T-helper 2 cell treated with Interferon-gamma antibody and Interleukin-4, amounts not matched to agents 100 ng/mL and 5 ng/mL, for 36 hours (primary cell): Measurements from ENCODE around the gene VGLL4. TPM values are rescaled to one million over a fixed set of nuclear protein-coding genes. Genes with fewer than 3 reads are reported as not detected.

Experiments
- intact Hi-C: fragments of 100-400 bp; cut with micrococcal nuclease; formaldehyde crosslinking; loops from one replicate; pipeline ENCODE4 v1.15.1; 2023
- total RNA-seq: library from RNA; stranded (reverse); gene quantifications from 2 replicates; pipeline ENCODE4 v1.2.3, GENCODE V29; 2022

The VGLL4 gene
- total RNA-seq, 1 donor from 2014 or later: 46.7 TPM

DNA sequence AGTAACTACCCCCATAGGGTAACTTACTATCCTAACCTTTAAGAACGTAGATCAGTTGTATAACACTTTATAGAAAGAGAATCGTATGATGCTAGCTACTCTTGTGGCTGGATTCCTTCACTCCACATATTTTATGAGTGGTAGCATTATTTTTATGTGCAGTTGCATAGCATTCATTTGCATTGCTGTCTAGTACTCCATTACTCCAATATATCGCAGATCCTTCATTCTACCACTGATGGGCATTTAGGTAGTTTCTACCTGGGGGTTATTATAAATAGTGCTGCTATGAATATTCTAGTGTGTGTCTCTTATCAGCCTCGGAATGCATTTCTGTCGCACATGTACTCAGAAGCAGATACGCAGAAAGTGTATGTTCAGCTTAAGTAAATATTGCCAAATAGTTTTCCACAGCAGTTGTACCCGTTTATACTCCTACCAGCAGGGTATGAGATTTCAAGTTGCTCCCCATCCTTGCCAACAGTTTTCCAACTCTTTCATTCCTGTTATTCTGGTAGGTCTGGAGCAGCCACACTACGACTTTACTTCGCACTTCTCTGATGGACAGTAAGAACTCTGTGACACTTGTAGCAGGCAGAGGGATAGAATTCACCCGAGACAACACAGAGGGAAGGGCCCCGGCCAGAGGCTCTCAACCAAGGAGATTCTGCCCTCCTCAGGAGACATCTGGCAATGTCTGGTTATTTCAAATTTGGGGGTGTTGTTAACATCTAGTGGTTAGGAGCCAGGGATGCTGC is 9.8 kb upstream of the VGLL4 start:
- intact Hi-C loops: loop anchor here (5.0 kb wide), 1 partner anchor 591 kb away; no protein-coding TSS in a partner anchor

DNA sequence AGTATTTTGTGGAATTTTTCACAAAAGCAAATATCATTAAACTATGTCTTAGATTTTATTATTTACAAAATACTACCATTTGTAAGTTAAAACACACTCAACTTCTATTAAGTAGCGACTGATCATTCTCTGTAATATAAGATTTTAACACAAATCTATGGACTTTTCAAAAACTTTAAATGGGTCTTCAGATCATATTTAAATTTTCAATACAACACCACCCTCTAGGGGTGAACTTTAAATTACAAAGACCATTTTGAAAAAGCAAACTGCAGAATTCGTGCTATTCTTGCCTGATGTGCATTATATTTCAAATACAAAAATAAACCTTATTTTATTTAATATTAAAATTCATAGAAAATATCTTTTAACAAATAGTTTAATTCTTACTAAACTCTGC is 8.2 kb upstream of the VGLL4 start:
- intact Hi-C loops: loop anchor here (1.0 to 5.0 kb wide), 3 partner anchors 273 to 590 kb away; no protein-coding TSS in a partner anchor

DNA sequence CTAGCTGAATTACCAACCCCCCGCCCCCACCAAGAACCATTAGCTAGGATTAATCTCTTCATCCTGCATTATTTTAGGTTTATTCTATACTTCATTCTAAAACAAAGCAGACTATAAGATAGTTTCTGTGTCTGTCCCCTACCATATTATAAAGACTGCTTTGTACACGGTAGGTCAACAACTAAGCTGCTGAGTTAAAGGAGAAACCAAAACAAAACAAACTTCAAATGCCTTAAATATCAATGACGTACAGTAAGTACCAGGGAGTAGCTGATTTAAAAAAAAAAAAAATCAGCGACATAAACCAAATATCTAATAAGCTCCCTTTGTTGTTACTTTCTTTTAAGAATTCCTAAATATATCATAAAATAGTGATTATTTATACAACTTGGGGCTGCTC is 7.8 kb upstream of the VGLL4 start:
- intact Hi-C loops: loop anchor here (5.0 kb wide), 1 partner anchor 589 kb away; no protein-coding TSS in a partner anchor

DNA sequence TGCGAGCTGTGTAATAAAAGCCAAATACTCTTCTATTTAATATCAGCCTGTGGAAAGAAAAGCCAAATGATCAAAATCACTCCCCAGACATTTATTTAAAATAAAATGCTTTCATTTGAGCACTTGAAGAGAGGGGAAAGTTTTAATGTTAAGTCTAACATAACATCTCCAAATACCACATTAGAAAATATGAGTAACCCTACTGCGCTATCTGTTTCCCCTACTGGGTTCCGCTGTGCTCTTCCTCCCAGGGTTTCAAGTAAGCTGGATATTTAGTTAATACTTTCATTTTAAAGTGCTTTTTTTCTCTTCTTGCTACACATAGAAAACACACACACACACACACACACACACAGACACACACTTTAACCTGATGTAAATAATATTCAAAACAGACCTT is 6.7 kb upstream of the VGLL4 start:
- intact Hi-C loops: loop anchor here (5.0 kb wide), 1 partner anchor 588 kb away; no protein-coding TSS in a partner anchor

DNA sequence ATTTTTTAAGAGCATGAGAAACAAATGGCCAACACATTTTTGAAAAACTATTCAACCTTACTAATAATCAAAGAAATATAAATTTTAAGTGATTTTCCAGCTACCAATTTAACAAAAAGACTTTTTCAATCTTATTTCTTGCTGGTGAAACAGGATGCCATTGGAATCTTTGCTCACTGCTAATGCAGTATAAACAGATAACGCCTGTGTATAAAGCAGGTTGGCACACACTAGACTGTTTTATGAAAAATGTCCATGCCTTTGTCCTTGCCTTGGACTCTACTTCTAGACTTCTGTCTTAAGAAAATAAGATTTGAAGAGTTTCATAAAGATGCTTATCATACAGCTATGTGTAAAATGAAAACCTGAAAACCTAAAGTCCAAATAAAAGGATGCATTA is 5.0 kb upstream of the VGLL4 start:
- intact Hi-C loops: no loop called here

DNA sequence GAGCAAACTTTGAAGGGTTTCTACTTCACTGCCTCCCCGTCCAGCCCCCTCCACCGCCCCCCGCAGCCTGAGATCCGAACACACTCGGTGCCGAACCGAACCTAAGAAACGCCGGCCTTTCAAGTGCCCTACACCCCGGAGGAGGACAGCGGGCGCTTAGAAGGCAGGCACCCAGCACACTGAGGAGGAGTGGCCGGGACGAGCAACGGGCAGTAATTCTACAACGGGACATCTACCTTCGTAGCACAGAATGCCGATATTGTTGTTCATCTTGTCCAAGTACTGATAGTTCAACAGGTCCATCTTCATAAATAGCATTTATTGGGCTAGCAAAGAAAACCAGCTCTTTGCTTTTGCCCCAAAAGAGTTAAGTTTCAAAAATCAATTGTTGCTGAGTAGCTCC is 513 bp downstream of the VGLL4 start:
- intact Hi-C loops: loop anchor here (5.0 kb wide), 6 partner anchors 61 to 351 kb away; partner anchors contain the start of gene TAMM41

DNA sequence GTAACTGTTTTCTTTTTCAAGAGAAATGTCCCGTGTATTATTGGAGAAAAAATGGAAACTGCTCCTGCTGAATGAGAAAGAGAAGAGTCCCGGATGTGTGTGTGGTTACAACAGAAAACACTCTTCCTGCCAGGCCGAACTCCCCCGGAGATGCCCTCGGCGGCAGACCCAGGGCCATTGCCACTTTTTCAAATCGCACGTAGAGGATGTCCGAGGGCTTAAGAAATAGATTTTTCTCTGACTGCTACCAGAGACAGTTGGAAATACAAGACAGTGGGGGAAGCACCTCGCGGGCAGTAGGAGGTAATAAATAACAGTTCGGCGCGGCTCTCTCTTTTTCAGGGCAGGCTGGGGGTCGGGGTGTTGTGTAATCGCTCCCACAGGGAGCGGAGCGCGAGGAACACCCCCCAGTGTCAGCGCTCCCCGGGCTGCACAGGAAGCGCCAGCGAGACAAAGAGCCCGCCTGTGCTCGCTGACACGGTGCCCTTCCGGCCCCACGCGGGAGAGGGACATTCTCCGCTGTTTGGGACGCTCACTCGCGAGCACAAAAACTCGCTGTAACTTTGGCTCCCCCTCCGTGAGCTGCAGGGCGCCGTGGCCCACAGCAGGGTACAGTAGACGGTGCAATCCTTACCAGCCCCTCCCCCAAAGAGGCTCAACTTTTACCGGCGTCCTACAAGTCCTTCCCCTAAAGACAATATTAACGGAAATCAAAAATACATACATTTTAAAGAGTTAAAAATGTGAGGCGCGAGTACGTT is 1.1 kb downstream of the VGLL4 start:
- intact Hi-C loops: loop anchor here (1.0 to 5.0 kb wide), 9 partner anchors 8 to 370 kb away; partner anchors contain the start of genes ATG7 and TAMM41

DNA sequence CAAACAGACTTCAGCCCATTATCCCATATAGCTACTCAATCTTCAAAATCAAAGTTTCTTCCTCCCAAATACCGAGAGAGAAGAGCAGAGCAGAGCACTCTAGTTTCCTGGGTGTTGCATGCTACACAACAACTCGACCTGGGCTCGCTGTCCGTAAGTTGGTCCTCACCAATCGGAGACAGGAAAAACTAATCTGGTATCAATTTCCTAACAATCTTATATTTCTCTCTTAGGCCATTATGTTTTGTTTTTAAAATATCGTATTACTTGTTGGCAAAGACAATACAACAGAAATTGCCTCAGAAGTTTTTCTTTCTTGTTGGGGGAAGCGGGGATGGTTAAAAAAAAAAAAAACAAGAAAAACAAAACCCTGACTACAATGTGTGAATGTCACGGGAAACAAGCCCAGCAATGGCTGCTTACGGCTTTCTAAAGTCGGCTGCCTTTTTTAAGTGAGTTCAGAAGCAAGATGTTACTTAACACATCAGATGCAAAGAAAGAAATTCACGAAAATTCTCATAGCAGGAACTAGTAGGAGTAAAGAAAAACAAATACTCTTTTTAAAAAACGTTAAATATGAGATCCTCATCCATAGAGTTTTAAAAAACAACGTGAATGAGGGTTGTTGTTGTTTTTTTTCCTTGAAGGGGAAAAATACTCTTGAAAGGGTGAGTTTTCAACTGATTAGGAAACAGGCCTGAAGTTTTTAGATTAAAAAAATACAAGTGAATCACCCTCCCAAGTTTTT is 1.9 kb downstream of the VGLL4 start:
- intact Hi-C loops: loop anchor here (1.0 to 5.0 kb wide), 9 partner anchors 8 to 370 kb away; partner anchors contain the start of genes ATG7 and TAMM41

DNA sequence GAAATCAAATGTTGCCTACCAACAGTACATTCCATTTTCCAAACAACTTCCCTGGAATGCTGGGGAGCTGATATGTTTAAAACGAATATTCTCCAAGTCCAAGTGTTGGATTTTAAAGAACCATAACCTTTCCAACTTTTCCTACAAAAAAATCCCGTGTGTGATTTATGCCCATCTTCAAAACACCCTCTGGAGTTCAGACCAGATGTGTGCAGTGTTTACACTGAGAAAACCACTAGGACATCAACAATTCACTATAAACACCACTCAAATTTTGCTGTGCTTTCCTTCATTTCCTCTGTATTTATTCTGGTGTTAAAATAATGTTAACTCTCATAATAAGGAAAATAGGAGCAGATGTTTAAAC is 2.4 kb downstream of the VGLL4 start:
- intact Hi-C loops: loop anchor here (5.0 kb wide), 6 partner anchors 59 to 349 kb away; partner anchors contain the start of gene TAMM41

DNA sequence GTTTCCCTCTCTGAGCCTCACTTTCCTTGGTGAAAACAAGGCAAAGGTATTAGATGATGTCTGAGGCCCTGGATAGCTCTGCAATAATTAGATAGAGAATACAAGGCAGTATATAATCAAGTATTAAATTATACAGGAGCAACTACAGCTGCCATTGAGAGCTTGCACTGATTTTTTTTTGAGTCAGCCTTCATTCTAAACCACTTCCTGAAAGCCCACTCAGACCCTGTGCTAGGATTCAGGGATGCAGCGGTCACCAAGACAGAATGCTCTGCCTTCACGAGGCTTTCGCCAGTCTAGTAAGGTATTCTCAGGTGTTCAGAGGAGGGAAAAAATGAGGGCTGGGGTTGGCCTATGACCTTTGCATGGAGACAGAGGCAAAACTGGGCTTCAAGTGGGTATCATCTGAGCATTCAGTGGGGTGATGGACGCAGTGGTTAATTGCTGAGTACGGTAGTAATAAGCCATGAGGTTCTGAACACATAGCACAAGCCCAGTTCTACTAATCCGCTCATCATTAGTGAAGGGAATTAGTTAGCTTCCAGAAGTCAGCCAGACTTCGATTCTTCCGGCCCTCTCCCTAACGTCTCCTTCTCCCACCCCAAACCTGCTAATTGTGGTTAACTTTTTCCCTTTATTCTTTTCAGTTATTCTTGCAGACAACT is 3.6 kb downstream of the VGLL4 start:
- intact Hi-C loops: loop anchor here (5.0 kb wide), 6 partner anchors 58 to 348 kb away; partner anchors contain the start of gene TAMM41

DNA sequence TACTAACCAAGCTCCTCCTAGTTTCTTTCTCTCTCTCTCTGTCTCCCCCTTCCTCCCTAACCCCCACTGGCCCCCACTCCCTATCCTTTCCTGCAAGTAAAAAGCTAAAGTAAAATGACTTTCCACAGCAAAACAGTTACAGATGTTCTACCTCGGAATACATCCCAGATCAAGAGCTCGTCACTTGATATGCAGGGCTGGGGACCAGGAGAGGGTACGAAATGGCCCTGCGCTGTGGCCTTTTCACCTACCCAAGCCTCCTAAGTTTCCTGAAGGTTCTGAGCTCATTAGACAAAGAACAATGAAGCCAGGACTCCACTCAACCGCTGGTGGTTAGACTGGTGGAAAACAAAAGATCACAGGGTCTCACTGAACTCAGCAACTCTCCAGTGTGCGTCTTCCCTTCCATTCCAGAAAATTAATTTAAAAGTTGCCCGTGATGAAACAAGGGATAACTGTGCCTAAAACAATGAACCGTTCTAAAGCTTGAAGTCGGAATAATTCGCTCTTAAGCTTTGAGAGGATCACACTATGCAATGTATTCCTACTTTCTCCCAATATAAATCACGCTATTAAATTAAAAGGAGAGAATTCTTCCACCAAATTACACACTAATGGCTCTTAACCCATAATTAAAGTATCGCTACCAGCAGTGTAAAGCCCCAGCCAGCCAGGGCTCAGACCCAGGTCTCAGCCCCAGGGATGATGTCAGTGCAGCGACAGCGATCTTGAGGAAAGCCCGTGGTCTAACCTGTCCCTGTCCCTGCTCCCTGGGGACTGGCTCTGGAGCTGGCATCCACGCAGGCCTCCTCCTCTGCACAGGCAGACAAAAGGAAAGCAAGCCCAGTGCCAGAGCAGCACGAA is 5.0 kb downstream of the VGLL4 start:
- intact Hi-C loops: no loop called here

DNA sequence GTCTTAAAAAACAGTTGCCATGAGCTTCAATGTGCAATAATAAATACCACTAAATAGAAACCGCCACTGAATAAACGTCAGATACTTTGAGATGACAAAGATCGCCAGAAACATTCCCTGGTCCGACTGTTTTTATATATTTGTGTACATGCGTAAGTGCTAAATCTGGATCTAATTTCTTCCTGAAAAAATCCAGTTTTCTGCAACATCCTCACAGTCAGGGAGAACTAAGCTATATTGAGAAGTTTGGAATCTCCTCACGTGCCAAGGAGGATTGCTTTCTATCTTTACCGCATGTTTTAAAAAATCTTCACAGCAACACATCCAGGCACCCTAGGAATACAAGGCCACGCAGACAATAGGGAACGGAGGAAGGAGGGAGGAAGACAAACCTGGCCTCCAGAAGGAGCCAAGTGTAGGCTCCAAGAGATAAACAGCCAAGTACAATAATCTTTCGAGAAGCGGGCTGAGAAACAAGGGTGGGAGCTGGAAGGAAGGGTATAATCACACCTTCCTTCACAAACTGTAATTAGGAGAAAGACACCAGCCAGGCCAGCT is 5.7 kb downstream of the VGLL4 start:
- intact Hi-C loops: no loop called here

DNA sequence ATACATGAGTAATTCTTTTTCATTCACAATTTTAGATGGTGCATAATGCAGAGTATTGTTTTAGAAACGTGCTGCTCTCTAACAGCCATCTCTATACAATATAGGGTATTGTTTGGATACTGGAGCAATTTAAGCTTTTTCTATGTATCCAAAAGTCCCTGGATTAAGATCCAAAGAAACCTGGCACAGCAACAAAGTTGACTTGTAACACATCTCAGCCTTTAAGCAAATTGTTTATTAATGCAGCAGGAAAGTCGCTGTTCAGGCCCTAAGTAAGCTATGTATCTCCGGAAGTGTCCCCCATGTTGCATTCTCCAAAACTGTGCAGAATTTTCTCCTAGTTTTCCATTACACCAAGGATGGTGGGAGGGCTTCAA is 7.3 kb downstream of the VGLL4 start:
- intact Hi-C loops: no loop called here

DNA sequence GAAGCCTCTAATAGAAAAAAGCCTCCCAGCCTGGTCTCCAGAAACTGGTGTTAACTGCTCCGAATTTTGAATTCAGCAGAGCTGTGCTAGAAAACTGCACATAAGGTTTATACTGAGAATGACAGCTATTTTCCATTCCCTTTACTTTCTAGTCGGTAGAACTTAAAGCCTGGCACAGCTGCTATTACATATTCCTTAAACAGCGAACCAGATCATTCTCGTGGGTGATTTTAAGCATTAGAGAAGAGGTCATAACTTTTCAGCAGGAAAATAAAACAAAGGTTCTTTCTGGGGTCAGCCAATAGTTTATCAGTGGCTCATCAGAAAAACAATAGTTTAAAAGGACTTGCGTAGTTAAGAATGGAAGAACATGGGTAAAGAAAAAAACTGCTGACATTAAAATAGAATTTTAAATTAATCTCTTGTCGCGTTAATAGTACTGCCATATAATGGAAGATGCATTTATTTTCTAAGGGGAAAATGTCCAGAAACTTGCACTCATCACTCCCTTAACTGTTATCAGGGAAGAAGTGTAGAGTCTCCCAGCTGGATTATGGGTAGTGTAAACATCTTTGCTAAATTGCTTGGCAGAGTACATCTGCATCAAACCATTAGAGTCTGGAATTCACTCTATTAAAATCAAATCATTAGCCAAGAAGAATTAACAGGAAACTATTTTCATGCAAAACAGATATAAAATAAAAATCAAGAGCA is 7.9 kb downstream of the VGLL4 start:
- intact Hi-C loops: no loop called here

DNA sequence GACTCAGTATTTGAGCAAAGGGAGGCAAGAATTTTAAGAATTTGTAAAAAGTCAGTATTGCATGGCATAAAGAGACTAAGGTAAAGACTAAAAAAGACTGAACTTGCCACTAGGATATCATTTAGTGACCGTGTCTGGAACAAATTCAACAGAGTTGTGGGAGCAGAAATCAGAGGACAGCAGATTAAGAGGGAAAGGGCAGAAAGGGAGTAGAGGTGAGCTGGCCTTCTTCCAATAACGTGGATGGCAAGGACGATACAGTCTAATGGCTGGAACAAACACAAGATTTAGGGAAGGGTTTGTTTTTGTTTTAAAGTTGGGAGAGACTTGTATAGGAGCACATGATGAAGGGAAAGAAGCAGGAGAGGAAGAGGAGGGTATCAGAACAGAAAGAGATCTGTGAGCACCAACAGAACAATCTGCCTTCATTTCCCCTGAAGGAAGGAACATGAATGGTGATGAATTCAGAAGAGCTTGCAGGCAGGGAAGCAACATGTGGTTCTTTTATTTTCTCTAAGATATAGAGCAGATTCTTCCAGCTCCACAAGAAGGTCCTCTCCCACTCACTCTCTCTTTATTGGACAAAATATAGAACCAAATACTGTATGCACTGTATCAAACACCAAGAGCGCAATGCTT is 8.6 kb downstream of the VGLL4 start:
- intact Hi-C loops: loop anchor here (1.0 kb wide), 2 partner anchors 7 to 9 kb away; no protein-coding TSS in a partner anchor

DNA sequence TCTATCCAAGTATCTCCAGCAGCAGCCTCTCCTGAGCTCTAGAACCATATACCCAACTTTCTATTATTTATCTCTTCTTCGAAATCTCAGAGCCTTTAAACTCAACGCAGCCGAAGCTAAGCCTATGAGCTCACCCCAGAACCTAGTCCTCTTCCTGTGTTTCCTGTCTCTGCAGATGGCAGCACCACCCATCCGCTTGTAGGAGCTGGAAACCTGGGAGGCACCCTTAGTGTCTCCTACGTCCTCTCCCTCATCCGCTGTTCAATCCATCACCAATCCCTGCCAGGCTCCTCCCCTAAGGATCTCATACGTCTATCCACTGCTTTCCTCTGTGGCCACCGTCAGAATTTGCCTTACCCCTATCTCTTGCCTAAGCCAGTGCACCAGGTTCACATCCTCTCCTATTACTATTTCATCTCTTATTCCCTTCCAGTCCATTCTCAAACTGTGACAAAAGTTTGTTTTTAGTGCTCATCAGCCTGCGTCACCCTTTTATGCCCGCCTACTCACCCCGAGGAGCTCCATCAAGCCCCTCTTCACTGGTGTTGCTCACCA is 9.6 kb downstream of the VGLL4 start:
- intact Hi-C loops: loop anchor here (1.0 kb wide), 2 partner anchors 8 kb away; no protein-coding TSS in a partner anchor

DNA sequence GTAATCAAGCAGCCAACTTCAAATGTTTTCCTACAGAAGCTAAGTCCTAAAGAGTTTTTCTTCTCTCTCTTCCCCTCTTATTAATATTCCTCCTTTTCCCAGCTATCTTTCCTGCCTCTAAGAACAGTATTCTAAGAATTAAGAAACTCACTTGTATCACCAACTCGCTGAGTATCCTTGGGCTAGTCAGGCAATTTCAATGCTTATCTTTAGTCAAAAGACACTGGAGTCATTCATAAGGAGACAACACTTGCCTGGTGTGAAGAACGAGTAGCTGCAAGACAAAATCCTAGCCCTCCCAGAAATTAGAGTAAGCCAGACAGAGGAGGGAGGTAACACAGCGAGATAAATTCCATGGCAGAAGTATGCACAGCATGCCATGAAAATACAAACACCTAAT is 10.7 kb downstream of the VGLL4 start:
- intact Hi-C loops: no loop called here

DNA sequence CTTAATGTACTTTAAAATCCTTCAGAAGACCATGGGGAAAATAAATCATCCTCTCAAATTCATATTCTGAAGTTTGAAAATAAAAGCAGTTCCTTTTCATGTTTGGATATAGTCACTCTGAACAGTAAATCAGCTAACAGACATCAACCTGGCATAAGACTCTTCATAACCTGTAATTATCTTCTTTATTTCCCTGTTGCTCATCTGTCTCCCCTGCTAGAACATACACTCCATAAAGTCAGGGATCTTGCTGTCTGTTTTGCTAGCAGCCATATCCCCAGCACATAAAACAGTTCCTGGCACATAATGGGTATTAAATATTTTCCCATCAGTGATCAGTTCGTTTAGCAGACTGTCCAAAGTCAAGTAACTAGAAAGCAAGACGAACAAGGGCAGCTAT is 11.2 kb downstream of the VGLL4 start:
- intact Hi-C loops: no loop called here
